SKM-1 (cell line): ENCODE data around the gene CHAD.
"Not testable (repeated sequence)": the region's sequence is repeated elsewhere in the genome, so short reads cannot be mapped to it uniquely, and the experiment has no call there.

Source experiments
- DNase-seq: peaks from one replicate; lab custom pipeline; 2025; ENCODE audit not compliant: unreplicated experiment; lab: John Stamatoyannopoulos, UW

CHAD gene

GRCh38 chr17:50475362-50475761 is 6.7 kb upstream of the CHAD start:
- DNase-seq = no peak

GRCh38 chr17:50474523-50474922 is 5.8 kb upstream of the CHAD start:
- no peak for DNase-seq

GRCh38 chr17:50473901-50474300 is 5.2 kb upstream of the CHAD start:
- no peak for DNase-seq

DNA sequence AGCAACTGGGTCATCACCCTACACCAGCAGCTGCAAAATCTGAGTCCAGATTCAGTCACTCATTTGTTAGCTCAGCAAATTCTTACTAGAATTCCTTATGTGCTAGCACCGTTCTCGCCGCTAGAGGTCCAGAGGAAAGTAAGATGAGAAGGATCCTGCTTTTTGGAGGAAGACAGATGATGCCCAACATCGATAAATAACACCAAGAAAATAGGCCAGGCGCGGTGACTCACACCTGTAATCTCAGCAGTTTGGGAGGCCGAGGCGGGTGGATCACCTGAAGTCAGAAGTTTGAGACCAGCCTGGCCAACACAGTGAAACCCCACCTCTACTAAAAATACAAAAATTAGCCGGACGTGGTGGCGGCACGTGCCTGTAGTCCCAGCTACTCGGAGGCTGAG is 4.1 kb upstream of the CHAD start:
- not testable (repeated sequence) for DNase-seq

GRCh38 chr17:50472286-50472685 is 3.6 kb upstream of the CHAD start:
- no peak for DNase-seq

DNA sequence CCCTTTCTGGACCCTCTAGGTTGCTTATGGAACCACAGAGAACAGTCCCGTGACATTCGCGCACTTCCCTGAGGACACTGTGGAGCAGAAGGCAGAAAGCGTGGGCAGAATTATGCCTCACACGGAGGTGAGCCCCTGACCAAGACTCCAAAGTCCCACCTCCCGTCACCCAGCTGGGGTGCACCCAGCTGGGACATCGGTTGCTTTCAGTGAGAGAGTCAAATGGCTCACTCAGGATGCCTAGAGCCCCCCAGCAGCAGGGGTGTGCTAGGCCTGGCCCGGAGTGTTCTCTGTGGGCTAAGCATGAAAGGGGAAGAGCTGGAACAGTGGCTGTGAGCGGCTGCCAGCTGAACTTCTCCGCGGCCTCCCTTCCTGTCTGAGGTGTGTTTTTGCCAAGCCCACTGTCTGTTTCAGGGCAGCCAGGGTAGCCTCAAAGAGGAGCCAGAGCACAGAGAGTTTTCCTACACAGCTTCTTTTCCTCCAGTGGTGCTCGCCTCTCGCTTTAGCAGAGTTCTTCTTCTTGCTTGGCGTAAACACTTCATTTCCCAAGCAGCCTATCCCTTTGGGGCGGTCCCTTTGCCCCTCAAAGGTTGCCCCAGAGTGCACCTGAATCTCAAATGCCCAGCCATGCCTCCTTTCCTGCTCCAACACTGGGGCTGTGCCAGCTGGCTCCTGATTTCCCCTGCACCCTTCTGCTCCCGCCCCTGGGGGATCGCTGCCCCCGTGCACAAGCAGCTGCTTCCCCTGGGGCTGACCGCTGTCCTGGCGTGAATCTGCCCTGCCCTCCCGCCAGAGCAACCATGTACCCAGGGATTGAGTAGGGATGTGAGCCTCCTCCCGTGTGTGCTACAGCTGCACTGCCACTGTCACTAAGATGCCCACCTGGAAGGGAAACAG is 2.6 kb upstream of the CHAD start:
- DNase-seq = no peak

GRCh38 chr17:50470426-50470825 is 1.7 kb upstream of the CHAD start:
- no peak for DNase-seq

- no peak for DNase-seq
Observed at GRCh38 chr17:50469671-50470305, 1.1 kb upstream of the CHAD start.

DNA sequence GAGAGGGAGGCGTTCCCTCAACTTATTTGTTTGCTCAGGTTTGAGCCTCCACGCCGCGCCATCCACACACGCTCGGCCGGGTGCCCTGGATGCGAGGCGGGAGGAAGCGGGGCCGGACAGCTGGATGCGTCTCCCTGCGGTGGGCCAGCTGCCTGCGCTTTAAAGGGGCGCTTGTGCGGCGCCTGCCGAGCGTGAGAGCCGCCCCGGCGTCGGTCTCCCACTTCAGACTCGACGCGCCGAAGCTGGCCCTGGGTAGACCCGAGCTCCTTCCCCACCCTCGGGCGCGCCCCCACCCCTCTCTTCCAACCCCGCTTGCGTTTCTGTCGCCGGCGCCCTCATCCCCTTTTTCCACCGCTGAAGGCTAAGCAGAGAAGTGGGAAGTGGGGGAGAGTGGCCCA is 527 bp upstream of the CHAD start:
- no peak for DNase-seq

DNA sequence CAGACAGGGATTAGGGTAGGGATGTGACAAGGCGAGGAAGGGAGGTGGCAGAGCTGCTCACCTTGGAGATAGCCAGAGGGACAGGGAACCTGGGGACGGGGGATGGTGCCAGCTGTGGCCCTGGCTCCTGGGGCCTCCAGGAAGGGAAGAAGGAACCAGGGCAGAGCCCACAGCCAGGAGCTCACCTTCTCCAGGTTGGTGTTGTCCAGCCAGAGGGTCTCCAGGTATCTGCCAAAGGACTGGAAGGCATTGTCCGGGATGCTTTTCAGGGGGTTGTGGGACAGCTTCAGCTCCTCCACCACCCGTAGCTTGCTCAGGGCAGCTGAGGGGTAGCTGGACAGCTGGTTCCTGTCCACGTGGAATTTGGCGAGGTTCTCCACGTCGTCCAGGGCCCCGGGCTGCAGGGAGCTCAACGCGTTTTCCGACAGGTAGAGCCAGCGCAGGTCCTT is 801 bp downstream of the CHAD start:
- DNase-seq = no peak

DNA sequence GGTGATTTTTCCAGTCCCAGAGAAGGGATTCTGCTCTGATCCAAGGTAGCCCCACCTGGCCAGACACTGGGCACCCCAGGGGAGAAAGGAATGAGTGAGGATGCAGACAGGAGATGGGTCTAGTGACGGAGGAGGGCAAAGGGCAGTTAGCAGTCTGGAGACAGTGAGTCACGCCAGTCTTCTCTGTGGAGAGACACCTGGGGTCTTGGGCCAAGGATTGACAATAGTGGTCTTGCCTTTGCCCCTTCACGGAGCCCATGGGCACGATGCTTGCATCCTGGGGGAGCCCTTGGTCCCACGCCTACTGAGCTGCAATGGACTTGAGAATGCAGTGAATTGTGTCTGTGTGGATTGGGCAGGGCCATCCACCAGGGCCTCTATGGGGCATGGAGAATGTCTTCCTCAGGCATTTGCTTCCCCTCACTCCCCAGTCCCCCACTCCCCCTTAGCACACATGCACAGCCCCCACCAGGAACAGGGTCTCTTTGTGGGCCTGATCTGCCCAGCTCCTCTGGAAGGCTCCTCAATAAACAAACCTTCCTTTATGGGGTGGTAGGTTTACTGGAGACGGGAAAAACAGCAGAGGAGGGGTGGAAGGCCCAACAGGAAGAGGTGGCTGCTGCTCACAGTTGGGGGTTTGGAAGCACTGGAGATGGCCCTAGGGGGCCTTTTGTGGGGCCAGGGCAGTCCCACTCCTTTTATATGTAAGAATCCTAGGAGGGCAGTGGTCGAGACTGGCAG is 1.4 kb downstream of the CHAD start:
- no peak for DNase-seq

- DNase-seq = no peak
Observed at GRCh38 chr17:50466371-50467113, 2.1 kb downstream of the CHAD start.

DNA sequence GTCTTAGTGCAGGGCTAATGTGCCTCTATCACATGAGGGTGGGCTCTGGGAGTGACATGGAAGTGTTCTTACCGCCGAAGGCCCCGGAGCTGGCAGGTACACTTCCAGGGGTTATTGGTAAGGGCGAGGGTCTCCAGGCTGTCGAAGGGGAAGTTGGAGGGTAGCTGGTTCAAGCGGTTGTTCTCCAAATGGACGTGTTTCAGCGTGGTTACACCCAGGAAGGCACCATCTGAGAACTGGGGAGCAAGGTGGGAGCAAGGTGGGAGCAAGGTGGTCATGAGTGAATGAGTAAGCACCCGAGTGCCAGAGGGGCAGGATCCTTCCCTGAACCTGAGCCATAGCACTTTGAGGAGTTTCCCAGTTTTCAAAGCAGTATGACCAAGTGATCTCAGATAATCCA is 3.0 kb downstream of the CHAD start:
- no peak for DNase-seq

DNA sequence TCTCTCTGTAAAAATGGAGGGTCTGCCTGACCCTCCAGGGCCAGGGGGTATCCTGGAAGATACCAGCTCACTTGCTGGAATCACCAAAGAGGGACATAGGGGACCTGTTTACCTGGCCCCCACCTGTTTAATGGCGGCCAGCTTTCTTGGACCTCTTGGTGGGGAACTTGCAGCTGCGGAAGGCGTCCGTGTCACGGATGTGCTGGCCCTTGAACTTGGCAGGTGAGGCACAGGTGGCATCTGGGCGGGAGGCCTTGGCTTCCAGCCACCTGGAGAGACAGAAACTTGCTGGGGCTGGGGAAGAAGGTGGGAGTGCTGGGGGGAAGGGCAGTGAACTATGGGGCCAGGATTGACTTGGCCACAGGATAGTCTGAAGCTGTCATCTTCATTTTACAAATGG is 3.5 kb downstream of the CHAD start:
- no peak for DNase-seq

- no peak for DNase-seq
Observed at GRCh38 chr17:50464736-50465135, 3.9 kb downstream of the CHAD start.

- no peak for DNase-seq
Observed at GRCh38 chr17:50464121-50464520, 4.6 kb downstream of the CHAD start.

DNA sequence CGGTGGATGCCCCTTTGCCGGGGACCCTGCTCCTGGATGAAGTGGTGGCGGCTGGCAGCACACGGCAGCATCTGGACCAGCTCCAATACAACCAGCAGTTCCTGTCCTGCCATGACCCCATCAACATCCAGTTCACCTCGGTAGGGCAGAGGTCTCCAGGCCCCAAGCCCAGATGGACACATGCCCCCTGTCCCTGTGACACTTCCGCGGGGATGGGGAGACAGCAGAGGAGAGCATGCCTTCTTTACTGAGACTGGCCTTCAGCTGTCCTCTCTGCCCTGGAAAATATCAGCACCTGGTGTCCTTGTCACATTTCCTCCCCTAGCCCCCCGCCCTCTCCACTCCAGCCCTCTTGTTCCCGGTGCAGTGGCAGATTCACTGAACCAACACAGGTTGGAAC is 6.2 kb downstream of the CHAD start:
- no peak for DNase-seq

DNA sequence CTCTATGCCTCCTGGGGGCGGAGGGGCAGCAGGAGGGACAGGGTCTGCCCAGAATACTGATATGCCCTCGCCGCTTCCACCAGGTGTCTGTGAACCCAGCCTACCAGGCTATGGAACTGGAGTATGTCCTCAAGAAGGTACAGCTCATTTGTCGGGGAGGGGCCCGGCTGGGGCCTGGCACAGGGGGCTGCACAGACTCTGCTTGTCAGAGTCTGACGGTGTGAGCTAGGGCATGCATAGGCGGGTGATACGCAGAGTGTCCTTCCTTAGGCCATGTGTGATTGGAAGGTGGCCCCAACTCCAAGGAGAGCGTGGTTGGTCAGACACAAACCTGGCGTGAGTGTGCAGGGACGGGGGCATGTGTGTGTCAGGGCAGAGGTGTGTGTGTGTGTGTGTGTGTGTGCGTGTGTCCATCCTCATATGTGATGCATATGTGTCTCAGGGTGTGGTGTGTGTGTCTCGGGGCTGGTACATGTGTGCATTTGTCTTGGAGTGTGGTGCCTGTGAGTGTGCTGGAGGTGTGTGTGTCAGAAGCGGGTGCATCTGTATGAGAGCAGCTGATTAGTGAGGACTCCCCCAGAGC is 7.0 kb downstream of the CHAD start:
- DNase-seq = no peak

DNA sequence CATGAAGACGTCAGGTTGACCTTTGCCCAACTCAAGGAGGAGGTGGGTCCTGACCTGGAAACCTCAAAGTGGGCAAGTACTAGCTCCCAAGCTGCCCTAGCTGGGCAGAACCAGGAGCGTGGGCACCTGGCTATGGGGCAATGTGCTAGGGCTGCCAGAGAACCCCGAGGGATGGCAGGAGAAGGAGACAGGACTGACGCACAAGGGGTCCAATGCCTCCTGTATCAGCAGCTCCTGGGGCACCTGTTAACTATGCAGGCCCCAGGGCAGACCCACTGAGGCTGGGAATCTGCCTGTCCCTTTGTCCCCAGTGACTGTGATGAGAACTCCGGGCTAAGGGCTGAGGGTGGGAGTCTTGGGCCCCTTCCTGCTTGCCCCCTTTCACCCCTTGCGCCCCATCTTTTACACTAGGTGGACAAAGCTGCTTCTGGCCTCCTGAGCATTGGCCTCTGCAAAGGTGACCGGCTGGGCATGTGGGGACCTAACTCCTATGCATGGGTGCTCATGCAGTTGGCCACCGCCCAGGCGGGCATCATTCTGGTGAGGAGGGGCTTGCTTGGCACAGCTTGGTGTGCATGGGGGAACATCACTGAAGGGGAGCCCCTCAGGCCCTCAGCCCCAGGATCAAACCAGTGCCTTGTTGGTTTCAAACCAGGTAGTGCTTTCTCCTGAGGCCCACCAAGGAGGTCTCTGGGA is 7.7 kb downstream of the CHAD start:
- DNase-seq = no peak

DNA sequence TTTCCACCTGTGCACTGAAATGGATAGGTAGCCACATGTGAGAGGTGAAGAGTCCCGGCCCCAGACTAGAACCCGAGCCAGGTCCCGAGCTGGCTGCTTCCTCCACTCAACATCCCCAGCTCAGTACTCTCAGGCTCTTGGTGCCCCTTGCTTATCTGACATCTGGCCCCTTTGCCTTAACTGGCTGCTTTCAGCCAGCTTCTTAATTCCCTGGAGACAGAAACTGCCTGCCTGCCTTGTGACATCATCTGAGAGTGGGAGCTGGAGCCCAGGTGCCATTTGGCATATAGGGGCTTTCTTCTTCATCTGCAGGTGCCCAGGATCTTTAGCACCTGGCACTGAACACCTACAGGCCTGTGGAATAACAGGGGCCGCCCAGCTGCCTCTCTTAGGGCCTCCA is 8.9 kb downstream of the CHAD start:
- no peak for DNase-seq
